Measurements from ENCODE around the gene TJP2.
"Not testable (repeated sequence)": the region's sequence is repeated elsewhere in the genome, so short reads cannot be mapped to it uniquely, and the experiment has no call there.

Gene TJP2

DNA sequence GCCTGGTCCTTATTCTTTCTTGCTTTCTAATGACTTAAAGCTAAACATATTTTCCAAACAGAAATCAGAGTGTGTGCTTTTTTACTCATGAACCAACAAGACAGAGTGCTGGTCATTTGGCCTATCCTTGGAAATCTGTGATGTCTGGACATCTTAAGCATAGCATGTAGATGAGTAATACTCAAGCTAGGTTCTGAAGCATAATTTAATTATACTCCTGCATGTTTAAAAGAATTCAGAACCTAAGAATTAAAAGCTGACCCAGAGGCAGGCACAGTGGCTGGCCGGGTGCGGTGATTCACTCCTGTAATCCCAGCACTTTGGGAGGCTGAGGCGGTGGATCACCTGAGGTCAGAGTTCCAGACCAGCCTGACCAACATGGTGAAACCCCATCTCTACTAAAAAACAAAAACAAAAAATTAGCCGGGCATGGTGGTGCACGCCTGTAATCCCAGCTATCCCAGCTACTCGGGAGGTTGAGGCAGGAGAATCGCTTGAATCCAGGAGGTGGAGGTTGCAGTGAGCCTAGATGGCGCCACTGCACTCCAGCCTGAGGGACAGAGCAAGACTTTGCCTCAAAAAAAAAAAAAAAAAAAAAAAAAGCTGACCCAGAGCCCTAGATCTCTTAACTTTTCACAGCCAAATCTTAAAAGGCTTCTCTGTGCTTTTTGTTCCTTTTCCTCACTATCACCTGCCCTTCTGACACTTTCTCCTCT lies 16.2 kb upstream of the TJP2 start:
- in situ Hi-C loops (cut with HindIII; ENCODE audit: low sequenced_read_pairs): no loop called here

DNA sequence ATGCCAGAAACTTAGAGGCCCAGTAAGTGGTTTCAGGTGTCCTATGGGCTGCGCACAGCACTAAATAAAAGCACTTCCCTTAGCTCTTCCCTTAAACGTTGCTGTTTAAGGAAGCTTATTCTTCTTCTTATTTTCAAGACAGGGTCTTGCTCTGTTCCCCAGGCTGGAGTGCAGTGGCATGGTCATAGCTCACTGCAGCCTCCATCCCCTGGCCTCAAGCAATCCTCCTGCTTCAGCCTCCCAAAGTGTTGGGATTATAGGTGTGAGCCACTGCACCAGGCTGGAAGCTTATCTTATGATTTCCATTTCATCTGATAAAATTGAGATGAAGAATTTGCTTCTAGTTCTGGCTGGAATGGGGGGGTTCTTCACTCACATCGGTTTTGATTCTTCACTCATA lies 15.6 kb upstream of the TJP2 start:
- in situ Hi-C loops (cut with HindIII; ENCODE audit: low sequenced_read_pairs): no loop called here

DNA sequence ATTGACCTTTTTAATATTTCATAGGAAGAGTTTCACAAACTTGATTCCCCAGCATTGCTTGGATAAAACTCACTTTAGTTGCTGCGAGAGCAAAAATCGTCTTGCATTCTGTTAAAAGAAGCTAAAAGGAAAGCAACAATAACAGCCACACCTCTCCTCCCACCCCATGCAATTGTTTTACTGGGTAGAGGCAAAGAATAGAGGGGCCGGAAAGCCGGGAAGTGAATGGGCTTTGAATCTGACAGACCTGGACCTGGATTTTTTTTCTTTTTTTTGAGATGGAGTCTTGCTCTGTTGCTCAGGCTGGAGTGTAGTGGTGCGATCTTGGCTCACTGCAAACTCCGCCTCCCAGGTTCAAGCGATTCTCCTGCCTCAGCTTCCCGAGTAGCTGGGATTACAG lies 9.5 kb upstream of the TJP2 start:
- in situ Hi-C loops (cut with HindIII; ENCODE audit: low sequenced_read_pairs): not testable (repeated sequence)

DNA sequence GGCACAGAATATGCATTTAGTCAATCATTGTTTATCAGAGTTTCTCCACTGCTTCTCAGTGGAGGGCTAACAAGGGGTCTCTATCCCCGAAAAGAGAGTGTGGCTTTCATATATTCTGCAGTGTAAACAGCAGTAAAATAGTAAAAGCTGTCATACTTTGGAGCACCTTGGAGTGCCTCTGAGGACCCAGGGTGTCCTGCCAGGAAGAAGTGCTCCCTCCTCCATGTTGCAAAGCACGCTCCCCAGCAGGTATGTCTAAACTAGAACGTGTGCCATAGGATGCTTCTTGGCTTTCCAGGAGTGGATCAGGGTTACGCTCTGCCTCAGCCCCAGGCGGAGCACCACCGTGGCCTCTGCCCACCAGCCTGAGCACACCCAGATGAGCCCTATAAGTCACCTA lies 8.5 kb upstream of the TJP2 start:
- in situ Hi-C loops (cut with HindIII; ENCODE audit: low sequenced_read_pairs): no loop called here

DNA sequence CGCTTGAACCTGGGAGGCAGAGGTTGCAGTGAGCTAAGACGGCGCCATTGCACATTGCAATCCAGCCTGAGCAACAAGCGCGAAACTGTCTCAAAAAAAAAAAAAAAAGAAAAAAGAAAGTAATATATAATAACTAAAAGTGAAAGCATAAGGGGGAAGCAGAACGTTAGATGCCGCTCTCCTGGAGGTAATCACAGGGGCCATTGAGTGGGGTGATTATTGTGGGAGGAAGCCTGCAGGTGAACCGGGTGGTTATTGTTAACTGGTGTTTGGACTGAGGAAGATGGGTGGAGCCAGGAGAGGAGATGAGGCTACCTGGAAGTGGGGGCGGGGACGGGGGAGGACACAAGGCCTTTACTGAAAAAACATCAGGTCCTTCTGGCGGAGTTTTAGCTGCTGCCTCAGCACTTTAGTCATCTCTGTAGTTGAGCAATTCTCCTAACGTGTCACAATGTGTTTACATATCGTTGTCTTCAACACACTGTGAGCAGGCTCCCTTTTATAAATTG lies 5.3 kb upstream of the TJP2 start:
- in situ Hi-C loops (cut with HindIII; ENCODE audit: low sequenced_read_pairs): no loop called here

DNA sequence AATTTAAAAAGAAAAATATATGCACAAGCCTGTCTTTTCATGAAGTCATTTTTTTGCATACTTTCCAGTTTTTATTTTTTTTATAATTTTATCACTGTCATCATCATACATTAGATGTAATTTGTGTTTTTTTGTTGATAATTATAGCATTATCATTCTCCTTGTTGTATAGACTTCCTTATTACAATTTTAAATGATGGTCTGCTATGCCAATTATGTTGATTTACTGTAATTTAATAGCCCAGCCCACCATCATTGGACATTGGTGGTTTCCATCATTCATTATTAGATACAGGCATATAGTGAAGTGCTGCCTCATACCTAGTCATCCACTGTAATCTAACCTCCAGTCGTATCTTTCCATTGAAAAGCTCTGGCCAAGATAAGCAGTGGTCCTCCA lies 3.8 kb upstream of the TJP2 start:
- in situ Hi-C loops (cut with HindIII; ENCODE audit: low sequenced_read_pairs): no loop called here

DNA sequence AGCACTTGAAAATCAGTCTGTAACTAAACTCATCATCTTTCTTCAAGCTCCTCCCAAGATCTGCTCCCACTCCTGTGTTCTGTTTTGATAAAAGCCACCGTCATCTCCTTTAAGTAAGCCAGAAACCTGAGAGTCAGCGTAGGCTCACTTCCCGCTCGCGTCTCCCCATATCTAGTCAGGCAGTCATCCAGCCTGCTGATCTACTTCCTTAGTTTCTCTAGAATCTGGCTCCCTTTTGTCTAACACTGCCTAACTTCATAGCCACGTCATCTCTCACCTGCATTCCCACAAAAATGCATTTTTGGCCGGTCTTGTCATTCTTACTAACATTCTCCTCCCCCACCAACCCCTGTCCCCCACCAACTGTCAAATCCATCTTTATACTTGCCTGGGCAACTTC lies 3.0 kb upstream of the TJP2 start:
- in situ Hi-C loops (cut with HindIII; ENCODE audit: low sequenced_read_pairs): no loop called here

DNA sequence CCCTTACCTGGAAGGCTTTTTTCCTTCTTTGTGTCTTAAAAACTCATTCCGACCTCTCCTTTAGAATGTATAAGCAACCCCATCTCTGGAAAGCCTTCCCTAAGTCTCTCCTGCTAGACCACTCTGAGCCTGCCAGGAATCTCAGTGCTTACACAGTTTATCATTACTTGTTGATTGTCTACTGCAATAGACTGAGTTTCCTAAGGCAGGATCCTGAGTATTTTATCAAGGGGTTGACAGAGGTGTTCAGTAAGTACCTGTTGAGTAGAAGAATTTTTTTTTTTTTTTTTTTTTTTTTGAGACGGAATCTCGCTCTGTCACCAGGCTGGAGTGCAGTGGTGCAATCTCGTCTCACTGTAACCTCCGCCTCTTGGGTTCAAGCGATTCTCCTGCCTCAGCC lies 2.6 kb upstream of the TJP2 start:
- in situ Hi-C loops (cut with HindIII; ENCODE audit: low sequenced_read_pairs): no loop called here

DNA sequence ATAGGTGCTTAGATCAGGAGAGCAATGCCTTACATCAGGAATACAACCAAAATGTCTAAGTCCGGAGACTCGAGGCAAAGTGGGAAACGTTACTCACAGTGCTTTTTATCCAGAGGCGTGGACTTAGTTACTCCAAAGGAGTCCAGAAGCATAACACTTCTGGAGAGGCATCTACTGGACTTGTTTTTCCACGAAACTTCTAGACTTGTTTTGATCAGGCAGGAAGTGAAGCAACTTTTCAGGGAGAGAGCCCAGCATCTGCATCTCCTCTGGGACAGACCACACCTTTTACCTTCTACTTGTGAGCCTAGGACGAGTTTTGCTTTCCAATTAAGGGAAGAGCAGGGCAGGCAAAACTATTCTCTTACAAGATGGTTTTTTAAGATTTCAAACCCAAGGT lies 1.2 kb upstream of the TJP2 start:
- in situ Hi-C loops (cut with HindIII; ENCODE audit: low sequenced_read_pairs): no loop called here

DNA sequence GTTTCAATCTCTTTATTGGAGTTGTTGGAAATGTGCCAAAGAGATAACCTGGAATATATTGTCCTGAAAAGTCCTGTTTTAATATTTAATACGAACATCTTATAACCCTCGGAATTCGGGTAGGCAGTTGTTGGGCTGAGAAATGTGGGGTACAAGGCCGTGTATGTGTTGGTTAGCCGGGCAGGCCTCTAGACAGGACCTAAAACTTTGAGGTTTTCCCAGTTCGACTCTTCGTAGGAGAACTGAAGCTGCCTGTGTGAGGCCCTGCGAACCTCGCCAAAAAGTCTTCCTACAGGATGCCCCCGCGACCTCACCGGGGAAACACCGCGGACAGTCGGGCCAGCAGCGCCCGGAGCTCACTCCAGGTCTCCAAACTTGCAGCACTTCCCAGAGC lies 583 bp upstream of the TJP2 start:
- in situ Hi-C loops (cut with HindIII; ENCODE audit: low sequenced_read_pairs): no loop called here

DNA sequence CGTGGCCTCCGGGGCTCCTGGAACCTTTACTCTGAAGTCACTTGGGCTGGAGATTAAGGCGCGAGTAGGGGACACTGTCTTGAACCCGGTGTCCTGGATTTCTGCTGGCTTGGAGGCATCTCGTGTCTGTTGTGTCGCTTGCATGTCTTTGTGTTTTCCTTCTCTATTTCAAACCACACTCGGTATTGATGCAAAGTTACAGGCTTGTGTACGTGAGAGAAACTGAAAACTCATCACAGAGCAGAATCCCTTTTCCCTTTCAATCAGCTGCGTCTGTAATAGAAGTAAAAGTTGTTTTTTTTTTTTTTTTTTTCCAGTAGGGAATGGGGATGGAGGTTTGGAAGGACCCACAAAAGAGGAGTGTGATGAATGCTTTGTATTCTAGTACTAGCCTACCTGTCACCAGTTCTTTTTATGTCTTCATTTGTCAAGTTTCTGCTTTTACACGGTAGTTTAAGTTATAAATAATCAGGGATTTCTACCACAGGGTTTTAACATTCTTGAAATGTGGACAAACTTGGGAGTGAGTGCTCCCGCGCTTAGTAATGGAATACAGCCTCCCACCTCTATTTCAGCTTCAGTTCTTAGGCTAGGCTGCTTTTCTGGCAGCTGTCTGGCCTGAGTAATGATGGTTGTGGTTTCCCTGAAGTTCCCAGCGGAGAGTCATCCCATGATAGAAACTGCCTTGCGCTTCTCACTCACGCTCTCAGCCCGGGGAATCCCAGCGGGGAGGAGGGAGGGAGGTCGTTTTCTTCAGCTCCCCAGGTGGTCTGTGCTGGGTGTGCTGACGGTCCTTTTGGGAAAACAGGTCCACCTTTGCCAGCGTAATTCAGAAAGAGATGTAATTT lies 763 bp downstream of the TJP2 start:
- in situ Hi-C loops (cut with HindIII; ENCODE audit: low sequenced_read_pairs): loop anchor here (5.0 kb wide), 1 partner anchor 33 kb away; no protein-coding TSS in a partner anchor

DNA sequence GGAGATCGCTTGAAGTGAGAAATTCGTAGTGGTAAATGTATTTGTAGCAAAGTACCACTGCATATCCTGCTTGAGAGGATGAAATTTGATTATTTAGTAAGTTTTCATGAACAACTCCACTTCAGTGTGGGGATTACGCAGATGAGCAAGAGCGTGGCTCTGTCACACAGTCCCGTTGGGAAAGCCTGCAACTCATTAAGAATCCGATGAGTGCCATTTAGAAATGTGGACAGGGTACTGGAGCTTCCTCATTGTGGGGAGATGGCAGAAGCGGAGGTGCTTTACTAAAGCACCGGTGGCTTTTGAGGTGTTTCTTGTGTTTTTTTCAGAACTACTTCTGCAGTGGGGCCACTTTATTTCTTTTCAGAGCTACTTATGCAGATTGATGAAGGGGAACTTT lies 1.4 kb downstream of the TJP2 start:
- in situ Hi-C loops (cut with HindIII; ENCODE audit: low sequenced_read_pairs): loop anchor here (5.0 kb wide), 1 partner anchor 33 kb away; no protein-coding TSS in a partner anchor

DNA sequence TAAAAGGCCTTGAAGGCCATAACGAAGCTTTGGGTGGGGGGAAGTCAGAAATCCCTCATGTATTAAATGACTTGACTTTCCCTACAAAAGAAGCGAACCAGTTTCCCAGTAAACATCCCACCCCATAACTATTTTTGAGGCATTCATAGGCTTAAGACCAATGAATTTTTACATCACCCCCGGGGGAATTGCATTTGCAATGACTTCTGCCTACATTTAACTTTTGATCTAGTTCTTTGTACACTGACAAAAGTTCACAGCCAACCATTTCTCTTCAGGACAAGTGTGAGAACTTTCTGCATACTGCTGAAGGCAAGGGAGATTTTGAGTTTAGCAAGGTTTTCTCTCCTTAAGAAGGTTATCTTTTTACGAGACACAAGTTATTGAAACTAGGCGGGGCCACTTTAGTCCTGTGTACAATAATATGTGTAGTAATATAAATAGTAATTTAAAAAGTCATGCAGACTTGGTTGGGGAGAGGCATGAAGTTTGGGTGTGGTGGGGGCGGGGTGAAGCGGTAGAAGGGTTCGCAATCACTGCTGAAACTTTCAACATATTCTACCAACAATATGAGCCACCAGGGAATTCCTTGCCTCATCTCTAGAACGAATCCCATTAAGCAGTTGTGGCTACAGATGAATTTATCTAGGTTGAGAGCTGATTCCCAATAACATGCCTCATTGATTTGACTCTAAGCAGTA lies 2.5 kb downstream of the TJP2 start:
- in situ Hi-C loops (cut with HindIII; ENCODE audit: low sequenced_read_pairs): loop anchor here (5.0 kb wide), 1 partner anchor 34 kb away; no protein-coding TSS in a partner anchor

DNA sequence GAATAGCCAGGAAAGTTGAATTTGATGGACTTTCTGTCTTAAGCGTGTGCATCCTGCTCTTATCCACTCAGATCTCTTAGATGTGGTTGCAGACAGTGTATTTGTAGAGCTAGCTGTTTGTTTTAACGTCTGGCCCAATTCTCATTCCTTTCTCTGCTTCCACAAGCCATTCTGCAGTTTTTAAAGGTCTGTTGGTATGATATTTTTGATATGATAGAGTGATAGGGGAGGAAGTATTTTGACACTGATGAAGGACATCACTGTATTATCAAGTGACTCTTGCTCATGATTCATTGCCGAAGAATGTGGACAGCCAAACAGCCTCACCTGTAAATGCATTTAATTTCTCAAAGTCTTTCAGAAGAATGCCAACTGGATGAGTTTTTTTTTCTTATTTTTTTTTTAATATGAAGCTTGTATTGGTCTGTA lies 4.5 kb downstream of the TJP2 start:
- in situ Hi-C loops (cut with HindIII; ENCODE audit: low sequenced_read_pairs): loop anchor here (5.0 kb wide), 1 partner anchor 36 kb away; no protein-coding TSS in a partner anchor

DNA sequence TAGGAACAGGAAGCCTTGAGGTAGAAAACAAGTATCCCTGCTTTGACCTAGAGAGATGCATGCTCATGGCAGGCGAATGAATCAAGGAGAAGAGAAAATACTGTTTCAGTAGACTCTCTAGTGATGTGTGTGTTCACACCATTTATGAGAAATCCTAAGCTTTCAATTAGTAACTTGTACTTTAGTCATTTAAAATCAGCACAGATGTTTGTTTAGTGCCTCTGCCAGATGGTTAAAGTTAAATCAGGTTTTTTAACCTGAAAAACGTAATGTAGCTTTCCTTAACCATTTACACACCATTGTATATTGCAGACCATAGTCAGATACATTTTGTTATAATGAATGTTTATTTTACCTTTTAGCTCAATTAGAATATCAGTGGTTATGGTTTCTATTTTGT lies 5.0 kb downstream of the TJP2 start:
- in situ Hi-C loops (cut with HindIII; ENCODE audit: low sequenced_read_pairs): loop anchor here (5.0 kb wide), 1 partner anchor 37 kb away; no protein-coding TSS in a partner anchor

DNA sequence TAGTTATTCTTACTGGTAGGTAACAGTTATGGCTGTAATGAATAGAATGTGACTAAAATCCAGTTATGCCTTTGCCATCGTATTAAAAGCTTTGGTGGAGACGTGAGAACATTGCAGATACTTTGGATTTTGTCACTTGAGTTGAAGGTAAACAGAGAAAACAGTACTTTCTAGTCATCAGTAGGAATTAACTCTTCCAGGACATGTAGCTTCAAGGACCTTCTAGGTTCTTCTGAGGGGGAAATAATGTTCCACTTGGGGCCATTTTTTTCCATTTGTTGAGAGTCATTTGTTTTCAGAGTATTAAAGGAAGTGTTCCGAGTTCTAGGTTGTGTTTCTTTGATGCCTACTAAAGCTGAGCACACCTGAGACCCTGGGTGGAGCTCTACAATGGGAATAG lies 6.1 kb downstream of the TJP2 start:
- in situ Hi-C loops (cut with HindIII; ENCODE audit: low sequenced_read_pairs): no loop called here

DNA sequence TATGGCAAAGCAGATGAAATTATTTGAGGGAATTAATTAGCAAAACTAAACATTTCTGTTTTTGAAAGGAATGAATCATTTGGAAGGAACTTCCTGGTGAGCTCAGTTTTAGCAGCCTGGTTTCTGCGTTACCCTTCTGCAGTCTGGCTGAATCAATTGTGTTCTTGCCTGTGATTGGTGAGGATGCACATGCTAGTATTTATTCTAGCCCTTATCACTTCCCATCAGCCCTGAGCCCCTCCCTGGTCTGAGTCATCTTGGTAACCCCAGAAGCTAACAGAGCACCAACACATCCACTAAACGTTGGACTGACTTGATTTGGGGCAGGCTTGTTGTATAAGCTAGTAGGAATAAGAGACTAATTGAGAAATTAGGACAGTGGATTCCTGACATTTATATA lies 6.6 kb downstream of the TJP2 start:
- in situ Hi-C loops (cut with HindIII; ENCODE audit: low sequenced_read_pairs): no loop called here

DNA sequence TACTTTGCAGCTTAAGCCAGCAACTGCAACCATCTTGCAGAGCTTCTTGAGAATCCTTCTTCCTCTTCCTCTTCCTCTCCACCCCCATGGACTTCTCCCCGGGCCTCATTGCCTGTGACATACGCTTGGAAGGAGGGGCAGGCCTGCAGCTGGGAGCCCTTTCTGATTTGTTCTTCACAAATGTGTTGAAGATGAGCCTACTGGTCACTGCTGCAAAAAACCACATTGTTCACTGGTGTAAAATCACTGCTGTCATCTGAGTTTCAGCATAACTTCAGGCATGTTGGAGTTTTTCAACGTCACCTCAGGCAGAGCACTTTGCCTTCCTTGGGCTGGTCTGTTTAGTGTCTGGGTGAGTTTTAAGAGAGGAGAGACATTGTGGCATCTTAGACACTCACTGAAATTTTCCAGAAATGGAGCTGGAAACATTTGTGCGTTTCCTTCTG lies 7.9 kb downstream of the TJP2 start:
- in situ Hi-C loops (cut with HindIII; ENCODE audit: low sequenced_read_pairs): no loop called here

DNA sequence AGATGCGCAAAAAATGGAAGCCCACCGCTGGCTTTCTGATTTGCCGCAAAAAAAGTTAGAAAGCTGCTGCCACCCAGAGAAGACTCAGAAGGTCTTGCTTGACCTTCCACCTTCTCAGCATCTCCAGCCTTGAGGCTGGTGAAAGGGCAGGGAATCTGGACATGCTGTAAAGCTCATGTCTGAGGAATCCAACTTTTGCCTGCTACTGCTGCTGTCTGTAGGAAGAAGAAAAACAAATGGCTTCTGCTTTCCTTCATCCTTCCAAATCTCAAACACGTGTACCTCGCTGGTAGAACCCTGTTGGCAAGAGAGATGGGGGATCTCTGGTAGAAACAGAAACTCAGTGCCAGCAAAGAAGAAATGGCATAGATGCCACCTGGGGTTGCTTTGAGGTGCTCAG lies 10.2 kb downstream of the TJP2 start:
- in situ Hi-C loops (cut with HindIII; ENCODE audit: low sequenced_read_pairs): no loop called here

DNA sequence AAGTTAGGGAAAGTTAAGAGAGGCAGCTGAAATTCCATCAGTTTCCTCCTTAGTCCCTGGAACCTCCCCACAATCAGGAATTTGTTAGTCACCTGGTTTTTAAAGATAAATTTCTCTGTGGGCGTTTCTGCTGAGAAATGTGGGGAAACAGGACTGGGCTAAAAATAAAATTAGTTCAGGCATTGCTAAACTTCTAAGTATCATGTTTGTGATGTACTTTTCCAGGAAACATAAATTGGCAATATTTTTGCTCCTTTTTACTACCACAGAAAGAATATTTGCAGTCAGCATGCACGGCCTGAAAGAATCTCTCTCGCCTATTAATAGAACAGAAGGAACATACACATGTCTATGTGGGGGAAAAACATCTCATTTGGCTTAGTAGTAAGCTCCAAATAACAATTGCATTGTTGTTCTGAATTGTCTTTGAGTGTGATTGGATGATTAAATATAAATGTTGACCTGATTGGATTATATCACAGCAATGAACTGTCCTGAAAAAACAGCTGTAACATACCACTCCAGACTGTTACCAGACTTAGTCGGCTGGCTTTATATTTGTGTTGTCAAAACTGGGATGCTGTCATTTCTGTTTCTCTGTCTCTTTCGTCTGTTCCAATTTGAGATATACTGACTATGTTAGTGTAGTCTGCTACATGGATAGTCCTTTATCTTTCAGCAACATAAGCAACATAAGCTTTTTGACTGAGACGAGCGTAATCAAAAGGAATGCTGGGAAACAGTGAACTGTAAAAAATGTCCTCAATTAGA lies 12.9 kb downstream of the TJP2 start:
- in situ Hi-C loops (cut with HindIII; ENCODE audit: low sequenced_read_pairs): loop anchor here (5.0 kb wide), 1 partner anchor 145 kb away; no protein-coding TSS in a partner anchor
